ENCODE results near the gene SLC35B2. TPM values are rescaled to one million over a fixed set of nuclear protein-coding genes. Genes with fewer than 3 reads are reported as not detected.
A peak's percentile ranks its signal among the peaks of the same experiment; 100 is the strongest.

Gene SLC35B2
- total RNA-seq, 4 donors from 2014 or later = 26.2 to 38.5 (median 30.9) TPM

DNA sequence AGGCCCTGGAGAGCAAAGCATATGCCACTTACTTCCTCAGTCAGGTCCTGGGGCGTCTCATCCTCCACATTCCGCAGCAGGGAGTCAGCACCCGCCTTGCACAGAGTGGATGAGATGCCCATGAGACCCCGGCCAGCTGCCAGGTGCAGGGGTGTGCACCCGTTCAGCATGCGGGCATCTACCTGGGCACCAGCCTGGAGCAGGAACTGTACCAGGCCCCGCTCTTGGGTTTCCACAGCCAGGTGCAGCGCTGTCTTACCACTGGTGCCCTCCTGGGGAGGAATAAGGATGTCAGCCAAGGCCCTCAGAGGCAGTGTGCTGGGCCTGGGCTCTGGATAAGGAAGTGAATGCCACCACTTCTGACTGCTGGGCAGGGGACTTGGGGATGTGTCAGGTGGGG lies 2.7 kb upstream of the SLC35B2 start:
- 86% methylated on average over 7 of the region's 8 CpGs for WGBS
- no peak for DNase-seq (ENCODE audit: low spot score in 2 of 2)
- no peak overlapping the region for H3K4me3 ChIP-seq
- H3K27me3 ChIP-seq = no peaks in the 10 kb centered on the region
- H3K36me3 ChIP-seq = peaks cover 23% of the 10 kb centered on the region
- H3K27ac ChIP-seq = no peak overlapping the region
- no peaks in the 10 kb centered on the region for H3K9me3 ChIP-seq
- TF ChIP-seq POLR2A (IDR thresholded peaks at IDR 0.05) (no peak), POLR2AphosphoS5 (IDR thresholded peaks at IDR 0.05) (no peak)
- TF ChIP-seq, protein P1, sequence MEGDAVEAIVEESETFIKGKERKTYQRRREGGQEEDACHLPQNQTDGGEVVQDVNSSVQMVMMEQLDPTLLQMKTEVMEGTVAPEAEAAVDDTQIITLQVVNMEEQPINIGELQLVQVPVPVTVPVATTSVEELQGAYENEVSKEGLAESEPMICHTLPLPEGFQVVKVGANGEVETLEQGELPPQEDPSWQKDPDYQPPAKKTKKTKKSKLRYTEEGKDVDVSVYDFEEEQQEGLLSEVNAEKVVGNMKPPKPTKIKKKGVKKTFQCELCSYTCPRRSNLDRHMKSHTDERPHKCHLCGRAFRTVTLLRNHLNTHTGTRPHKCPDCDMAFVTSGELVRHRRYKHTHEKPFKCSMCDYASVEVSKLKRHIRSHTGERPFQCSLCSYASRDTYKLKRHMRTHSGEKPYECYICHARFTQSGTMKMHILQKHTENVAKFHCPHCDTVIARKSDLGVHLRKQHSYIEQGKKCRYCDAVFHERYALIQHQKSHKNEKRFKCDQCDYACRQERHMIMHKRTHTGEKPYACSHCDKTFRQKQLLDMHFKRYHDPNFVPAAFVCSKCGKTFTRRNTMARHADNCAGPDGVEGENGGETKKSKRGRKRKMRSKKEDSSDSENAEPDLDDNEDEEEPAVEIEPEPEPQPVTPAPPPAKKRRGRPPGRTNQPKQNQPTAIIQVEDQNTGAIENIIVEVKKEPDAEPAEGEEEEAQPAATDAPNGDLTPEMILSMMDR (IDR thresholded peaks at IDR 0.05) = no peak
- peaks cover 55% of the 10 kb centered on the region for H3K4me1 ChIP-seq

DNA sequence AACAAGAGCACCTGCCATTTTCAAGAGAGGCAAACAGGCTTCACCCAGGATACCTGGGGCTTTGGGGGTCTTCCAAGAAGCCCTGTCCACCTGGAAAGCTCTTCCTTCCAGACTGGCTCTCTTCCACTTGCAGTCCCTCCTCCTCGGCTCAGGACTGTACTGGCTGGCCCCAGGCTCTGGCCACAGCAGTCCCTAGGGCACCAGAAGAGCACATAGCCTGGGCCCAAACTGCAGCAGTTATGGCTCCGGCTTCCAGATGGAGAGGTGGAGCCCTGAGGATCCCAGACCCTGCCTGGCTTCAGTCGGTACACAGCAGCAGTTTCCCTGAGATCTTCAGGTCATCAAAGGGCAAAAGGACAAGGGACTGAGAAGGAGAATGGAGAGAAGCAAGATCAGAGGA lies 1.6 kb upstream of the SLC35B2 start:
- no peak for TF ChIP-seq POLR2A (IDR thresholded peaks at IDR 0.05)
- no peak for TF ChIP-seq EP300 (IDR thresholded peaks at IDR 0.05)
- TF ChIP-seq, protein P1 (IDR thresholded peaks at IDR 0.05) = no peak
- no peak for TF ChIP-seq POLR2AphosphoS5 (IDR thresholded peaks at IDR 0.05)
- no peak for DNase-seq (ENCODE audit: low spot score in 2 of 2)
- Histone ChIP-seq H3K4me1 (peaks cover 46% of the 10 kb centered on the region), H3K9me3 (no peaks in the 10 kb centered on the region), H3K4me3 (no peak overlapping the region), H3K27ac (no peak overlapping the region), H3K36me3 (peaks cover 34% of the 10 kb centered on the region), H3K27me3 (no peaks in the 10 kb centered on the region)
- WGBS = 90% methylated on average over 3 of the region's 3 CpGs

DNA sequence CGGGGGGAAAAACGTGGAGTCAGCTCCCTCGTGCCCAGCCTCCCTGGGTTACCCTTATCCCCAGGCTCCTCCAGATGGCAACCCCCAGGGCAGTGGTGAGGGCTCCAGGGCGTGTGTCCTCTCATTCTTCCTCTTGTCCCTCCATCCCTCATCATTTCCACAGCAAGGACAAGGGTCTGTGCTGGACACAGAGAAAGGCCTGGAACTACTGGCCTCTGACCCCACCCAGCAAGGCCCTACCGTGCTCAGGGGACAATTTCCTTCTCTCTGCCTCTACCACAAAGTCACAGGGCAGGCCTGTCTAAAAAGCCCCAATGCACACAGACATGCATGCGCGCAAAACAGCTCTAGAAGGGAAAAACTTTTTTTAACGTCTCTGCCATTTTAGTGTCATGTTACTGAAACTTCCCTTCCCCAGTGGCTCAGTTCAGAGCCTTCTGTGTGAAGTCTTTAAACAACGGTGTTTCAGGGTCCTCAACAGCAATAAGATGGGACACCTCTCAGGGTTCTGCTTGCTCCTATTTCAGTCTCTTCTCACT lies 1.1 kb upstream of the SLC35B2 start:
- peaks cover 42% of the 10 kb centered on the region for H3K4me1 ChIP-seq
- peaks cover 39% of the 10 kb centered on the region for H3K36me3 ChIP-seq
- no peak for DNase-seq (ENCODE audit: low spot score in 2 of 2)
- H3K9me3 ChIP-seq = no peaks in the 10 kb centered on the region
- H3K27me3 ChIP-seq = no peaks in the 10 kb centered on the region
- TF ChIP-seq POLR2AphosphoS5 (IDR thresholded peaks at IDR 0.05) = no peak
- no peak for TF ChIP-seq EP300 (IDR thresholded peaks at IDR 0.05)
- TF ChIP-seq, protein P1 (IDR thresholded peaks at IDR 0.05) = no peak
- H3K4me3 ChIP-seq = no peak overlapping the region
- H3K27ac ChIP-seq = no peak overlapping the region
- 91% methylated on average over 6 of the region's 9 CpGs for WGBS

DNA sequence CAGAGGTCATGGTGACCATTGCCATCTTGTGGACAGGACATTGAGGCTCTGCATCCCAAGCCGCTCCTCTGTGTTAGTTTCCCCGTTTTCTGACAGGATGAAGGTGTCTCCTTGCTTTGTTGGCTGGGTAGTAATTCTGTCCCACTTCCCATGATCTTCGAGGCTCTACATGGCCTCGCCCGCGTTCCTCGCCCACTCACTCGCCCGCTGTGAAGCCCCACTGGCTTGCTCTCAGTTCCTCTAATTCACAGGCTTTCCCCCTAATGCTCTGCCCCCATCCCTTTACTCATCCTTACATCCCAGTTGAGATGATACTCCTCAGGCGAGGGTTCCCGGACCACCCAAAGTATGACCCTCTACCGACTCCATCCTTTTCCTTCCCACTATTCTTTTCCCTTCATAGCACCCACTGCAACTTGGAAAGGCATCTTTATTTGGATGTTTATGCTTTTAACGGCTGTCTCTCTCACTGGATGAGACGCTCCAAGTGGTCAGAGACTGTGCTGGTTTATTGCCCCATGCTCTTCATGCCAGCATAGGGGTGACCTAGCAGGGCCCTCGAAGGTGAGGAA lies 511 bp upstream of the SLC35B2 start:
- peaks cover 44% of the 10 kb centered on the region for H3K36me3 ChIP-seq
- H3K4me3 ChIP-seq = peak overlapping the region; percentile 95
- peak overlapping the region; percentile 92 for H3K27ac ChIP-seq
- no peak for DNase-seq (ENCODE audit: low spot score in 2 of 2)
- 26% methylated on average over 14 of the region's 15 CpGs for WGBS
- no peaks in the 10 kb centered on the region for H3K9me3 ChIP-seq
- peaks cover 39% of the 10 kb centered on the region for H3K4me1 ChIP-seq
- TF ChIP-seq POLR2AphosphoS5 (IDR thresholded peaks at IDR 0.05) = no peak
- TF ChIP-seq, protein P1 (IDR thresholded peaks at IDR 0.05) = no peak
- TF ChIP-seq EP300 (IDR thresholded peaks at IDR 0.05) = no peak
- TF ChIP-seq POLR2A (IDR thresholded peaks at IDR 0.05) = no peak
- no peaks in the 10 kb centered on the region for H3K27me3 ChIP-seq

DNA sequence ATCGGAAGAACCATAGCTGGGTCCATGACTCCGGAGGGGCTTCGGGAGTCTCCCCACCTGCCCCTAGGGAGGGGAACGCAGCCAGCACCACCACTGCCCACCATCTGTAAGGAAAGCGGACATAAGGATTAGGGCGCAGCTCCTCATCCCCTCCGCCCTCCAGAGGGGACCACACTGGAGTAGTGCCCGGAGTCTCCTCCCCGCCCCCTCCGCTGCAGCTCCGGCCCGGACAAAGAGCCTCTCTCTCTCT lies 628 bp downstream of the SLC35B2 start:
- 0% methylated on average over 6 of the region's 12 CpGs for WGBS
- Histone ChIP-seq H3K4me1 (peaks cover 29% of the 10 kb centered on the region), H3K4me3 (peak overlapping the region; percentile 95), H3K9me3 (no peaks in the 10 kb centered on the region), H3K27me3 (no peaks in the 10 kb centered on the region), H3K27ac (peak overlapping the region; percentile 92), H3K36me3 (peaks cover 56% of the 10 kb centered on the region)
- no peak for TF ChIP-seq POLR2AphosphoS5 (IDR thresholded peaks at IDR 0.05)
- TF ChIP-seq POLR2A (IDR thresholded peaks at IDR 0.05) = no peak
- no peak for TF ChIP-seq EP300 (IDR thresholded peaks at IDR 0.05)
- TF ChIP-seq, protein P1 (IDR thresholded peaks at IDR 0.05) = no peak
- DNase-seq (ENCODE audit: low spot score in 2 of 2) = no peak
